ENCODE data around the gene TEX44.

The TEX44 gene

GRCh38 chr2:231615058-231615671 lies 22.5 kb downstream of the TEX44 start:
- no peak for DNase-seq (ENCODE audit: low read depth in 1 of 2, low spot score in 1 of 2)
- Histone ChIP-seq H3K27ac (replicated peaks) (peak overlapping the region; percentile 96), H3K27me3 (ENCODE audit: insufficient read depth, poor library complexity, severe bottlenecking) (no peaks in the 10 kb centered on the region), H3K4me3 (replicated peaks; ENCODE audit: insufficient read depth, low read length) (peak overlapping the region; percentile 14; the same call in 1 of the 2 replicates)
- TF ChIP-seq, protein P1, sequence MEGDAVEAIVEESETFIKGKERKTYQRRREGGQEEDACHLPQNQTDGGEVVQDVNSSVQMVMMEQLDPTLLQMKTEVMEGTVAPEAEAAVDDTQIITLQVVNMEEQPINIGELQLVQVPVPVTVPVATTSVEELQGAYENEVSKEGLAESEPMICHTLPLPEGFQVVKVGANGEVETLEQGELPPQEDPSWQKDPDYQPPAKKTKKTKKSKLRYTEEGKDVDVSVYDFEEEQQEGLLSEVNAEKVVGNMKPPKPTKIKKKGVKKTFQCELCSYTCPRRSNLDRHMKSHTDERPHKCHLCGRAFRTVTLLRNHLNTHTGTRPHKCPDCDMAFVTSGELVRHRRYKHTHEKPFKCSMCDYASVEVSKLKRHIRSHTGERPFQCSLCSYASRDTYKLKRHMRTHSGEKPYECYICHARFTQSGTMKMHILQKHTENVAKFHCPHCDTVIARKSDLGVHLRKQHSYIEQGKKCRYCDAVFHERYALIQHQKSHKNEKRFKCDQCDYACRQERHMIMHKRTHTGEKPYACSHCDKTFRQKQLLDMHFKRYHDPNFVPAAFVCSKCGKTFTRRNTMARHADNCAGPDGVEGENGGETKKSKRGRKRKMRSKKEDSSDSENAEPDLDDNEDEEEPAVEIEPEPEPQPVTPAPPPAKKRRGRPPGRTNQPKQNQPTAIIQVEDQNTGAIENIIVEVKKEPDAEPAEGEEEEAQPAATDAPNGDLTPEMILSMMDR (IDR thresholded peaks at IDR 0.05; ENCODE audit: insufficient read depth, low read length), result no peak
- TF ChIP-seq SPI1 (IDR thresholded peaks at IDR 0.05; ENCODE audit: borderline replicate concordance, low read depth) (no peak), POLR2AphosphoS5 (IDR thresholded peaks at IDR 0.05; ENCODE audit: low read depth) (no peak), REST (IDR thresholded peaks at IDR 0.05; ENCODE audit: insufficient replicate concordance, low read depth) (no peak)

DNA sequence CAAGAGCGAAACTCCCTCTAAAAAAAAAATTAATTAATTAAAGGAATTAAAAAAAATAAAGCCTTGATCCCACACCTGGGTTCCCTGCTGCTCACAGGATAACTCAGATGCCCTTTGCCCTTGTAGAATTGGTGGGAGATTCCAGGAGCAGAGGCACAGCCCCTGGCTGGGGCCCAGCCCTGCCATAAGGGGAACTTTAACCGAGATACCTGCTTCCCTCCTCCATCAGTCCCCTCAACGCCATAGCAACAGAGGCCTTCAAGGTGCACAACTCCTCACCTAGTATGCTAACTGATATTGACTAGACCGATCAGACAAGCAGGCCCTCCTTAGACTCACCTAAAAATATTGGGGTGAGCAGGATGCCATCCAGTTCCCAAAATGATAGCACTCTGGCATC lies 23.6 kb downstream of the TEX44 start:
- DNase-seq (ENCODE audit: low read depth in 1 of 2, low spot score in 1 of 2), result no peak
- H3K4me3 ChIP-seq (replicated peaks; ENCODE audit: insufficient read depth, low read length), result no peak overlapping the region
- TF ChIP-seq GABPA (IDR thresholded peaks at IDR 0.05; ENCODE audit: low read depth), result no peak
- TF ChIP-seq POLR2AphosphoS5 (IDR thresholded peaks at IDR 0.05; ENCODE audit: low read depth), result no peak
- TF ChIP-seq REST (IDR thresholded peaks at IDR 0.05; ENCODE audit: insufficient replicate concordance, low read depth), result no peak
- TF ChIP-seq, protein P1 (IDR thresholded peaks at IDR 0.05; ENCODE audit: insufficient read depth, low read length), result no peak
- no peak for TF ChIP-seq SPI1 (IDR thresholded peaks at IDR 0.05; ENCODE audit: borderline replicate concordance, low read depth)
- H3K27me3 ChIP-seq (ENCODE audit: insufficient read depth, poor library complexity, severe bottlenecking), result no peaks in the 10 kb centered on the region
- no peak overlapping the region for H3K27ac ChIP-seq (replicated peaks)

DNA sequence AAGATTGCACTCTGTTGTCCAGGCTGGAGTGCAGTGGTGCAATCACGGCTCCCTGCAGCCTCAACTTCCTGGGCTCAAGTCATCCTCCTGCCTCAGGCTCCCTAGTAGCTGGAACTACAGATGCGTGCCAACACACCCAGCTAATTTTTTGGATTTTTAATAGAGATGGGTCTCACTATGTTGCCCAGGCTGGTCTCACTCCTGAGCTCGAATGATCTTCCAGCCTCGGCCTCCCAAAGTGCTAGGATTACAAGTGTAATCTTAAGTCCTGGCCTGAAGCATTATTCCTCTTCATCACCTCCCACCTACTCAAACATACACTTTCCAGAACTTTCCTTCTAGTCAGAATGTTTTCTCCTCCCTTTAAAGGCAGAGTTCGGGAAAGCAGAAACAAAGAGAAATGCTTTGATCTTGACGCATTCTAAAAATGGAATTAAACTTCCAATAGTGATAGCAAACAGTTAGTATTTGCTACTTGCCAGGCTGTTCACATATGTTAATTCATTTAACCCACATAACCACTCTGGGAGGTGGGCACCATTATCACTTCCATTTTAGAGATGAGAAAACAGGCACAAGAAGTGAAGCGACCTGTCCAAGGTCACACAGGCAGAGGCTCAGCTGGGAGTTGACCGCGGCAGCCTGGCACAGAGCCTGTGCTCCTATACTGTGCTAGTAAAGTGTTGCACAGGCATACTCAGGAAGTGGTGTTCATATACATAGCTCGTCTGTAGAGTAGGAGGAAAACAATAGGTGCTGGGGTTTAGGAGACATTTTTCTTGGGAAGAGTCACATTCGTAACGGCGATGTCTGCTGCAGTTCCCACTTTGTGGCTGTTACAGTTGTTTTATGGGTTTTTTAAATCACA lies 24.6 kb downstream of the TEX44 start:
- DNase-seq (ENCODE audit: low read depth in 1 of 2, low spot score in 1 of 2), result peak in 1 of 2 experiments; percentile 67
- H3K27ac ChIP-seq (replicated peaks), result peak overlapping the region; percentile 31
- no peaks in the 10 kb centered on the region for H3K27me3 ChIP-seq (ENCODE audit: insufficient read depth, poor library complexity, severe bottlenecking)
- TF ChIP-seq SPI1 (IDR thresholded peaks at IDR 0.05; ENCODE audit: borderline replicate concordance, low read depth) (peak; percentile 12; the same call in 1 of the 2 replicates), GABPA (IDR thresholded peaks at IDR 0.05; ENCODE audit: low read depth) (no peak)
- H3K4me3 ChIP-seq (replicated peaks; ENCODE audit: insufficient read depth, low read length), result no peak overlapping the region

Measured in HL-60 (cell line).